HG03095 (cell line): ENCODE data around the gene TBC1D22A.

Experiments
- ATAC-seq: cut with Tn5 transposase; IDR thresholded peaks from one replicate; pipeline ENCODE4 v1.9.1; 2021; ENCODE audit warnings: moderate library complexity; ENCODE audit not compliant: unreplicated experiment

TBC1D22A gene

DNA sequence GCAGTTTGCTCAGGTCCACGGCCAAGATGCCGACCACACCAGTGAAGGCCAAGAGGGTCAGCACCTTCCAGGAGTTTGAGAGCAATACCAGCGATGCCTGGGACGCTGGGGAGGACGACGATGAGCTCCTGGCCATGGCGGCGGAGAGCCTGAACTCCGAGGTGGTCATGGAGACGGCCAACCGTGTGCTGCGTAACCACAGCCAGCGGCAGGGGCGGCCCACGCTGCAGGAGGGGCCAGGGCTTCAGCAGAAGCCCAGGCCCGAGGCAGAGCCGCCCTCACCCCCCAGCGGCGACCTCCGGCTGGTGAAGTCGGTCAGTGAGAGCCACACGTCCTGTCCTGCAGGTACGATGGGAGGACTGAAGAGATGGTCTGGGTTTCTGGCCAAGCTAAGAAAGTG lies 31.0 kb downstream of the TBC1D22A start:
- ATAC-seq, result no peak

DNA sequence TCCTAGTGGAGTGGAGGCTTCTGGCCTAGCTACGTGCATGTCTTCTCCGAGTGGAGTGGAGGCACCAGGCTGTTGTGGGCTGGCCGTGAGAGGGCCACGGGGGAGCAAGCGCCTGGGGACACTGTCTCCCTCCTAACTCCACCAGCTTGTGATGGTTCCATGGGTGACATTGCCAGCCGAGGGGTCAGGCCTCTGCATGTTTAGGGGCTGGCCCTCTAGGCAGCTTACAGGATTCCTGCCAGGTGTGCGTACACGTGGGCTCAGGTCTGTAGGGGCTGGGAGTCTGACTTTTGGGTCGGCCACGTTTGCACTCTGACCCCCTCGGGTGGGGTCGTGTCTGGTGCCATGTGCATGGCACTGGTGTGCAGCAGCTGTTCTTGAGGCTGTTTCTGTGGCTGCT lies 31.6 kb downstream of the TBC1D22A start:
- ATAC-seq, result no peak

DNA sequence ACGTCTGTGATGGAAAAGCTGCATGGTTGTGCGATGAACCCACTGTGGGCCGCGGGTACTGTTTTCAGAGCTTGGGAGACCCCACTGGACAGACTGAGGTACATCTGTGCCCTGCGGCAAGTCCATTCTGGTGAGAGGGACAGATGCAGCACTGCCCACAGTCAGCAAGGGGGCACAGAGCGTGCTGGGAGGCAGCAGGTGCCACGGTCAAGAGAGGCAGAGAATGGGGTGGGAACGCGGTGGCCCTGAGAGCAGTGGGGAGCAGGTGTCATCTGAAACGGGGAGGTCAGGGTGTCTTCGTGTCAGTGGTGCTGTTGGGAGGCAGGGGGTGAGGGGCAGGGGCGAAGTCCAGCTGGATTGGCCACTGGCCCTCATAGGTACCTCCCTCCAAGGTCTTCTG lies 32.0 kb downstream of the TBC1D22A start:
- no peak for ATAC-seq

DNA sequence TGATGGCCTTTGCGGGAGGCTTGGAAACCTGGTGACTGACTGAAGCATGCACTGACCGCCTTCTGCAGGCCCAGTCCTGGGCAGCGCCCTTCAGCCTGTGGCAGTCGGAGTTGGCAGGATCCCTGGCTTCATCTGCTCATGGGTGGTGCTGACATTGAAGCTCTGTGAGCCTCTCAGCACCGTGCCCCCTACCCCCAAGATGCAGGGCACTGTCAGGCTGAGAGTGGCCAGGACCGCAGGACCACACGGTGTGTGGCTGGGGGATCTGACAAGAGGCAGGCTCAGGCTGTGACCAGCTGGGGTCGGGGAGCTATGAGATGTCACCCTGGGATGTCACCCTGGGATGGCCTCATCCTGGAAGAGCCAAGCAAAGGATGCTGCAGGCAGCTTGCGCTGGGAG lies 32.7 kb downstream of the TBC1D22A start:
- ATAC-seq, result no peak

DNA sequence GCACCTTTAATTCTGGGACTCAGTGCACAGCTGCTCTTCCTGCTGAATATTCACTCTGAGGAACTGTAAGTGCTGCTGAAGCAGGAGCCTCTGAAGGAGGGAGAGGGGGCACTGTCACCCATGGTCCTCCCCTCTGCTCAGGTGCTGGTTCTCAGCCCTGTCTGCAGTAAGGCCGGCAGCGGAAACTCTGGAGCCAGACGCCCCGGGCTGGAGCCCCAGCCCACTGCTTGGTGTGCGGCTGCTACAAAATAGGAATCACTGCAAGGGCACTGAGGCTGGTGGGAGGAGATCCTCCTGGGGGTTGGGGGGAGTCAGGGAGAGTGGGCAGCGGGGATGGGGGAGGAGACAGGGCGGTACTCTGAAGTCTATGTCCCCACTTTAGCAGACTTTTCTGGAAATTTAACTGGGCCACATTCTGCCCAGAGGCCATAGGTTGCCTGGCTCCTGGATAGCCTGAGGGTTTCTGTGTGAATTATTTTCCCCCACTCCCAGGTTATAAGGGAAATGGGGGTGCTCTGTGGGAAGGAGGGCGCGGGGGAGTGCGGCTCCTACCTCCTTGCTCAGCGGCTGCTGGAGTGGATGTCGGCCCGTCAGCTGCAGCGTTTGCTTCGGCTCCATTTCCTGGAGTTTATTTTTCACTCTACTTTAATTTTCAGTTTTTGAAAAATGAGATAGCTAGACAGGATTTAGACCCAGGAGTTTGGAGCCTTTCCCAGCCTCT lies 33.6 kb downstream of the TBC1D22A start:
- no peak for ATAC-seq

DNA sequence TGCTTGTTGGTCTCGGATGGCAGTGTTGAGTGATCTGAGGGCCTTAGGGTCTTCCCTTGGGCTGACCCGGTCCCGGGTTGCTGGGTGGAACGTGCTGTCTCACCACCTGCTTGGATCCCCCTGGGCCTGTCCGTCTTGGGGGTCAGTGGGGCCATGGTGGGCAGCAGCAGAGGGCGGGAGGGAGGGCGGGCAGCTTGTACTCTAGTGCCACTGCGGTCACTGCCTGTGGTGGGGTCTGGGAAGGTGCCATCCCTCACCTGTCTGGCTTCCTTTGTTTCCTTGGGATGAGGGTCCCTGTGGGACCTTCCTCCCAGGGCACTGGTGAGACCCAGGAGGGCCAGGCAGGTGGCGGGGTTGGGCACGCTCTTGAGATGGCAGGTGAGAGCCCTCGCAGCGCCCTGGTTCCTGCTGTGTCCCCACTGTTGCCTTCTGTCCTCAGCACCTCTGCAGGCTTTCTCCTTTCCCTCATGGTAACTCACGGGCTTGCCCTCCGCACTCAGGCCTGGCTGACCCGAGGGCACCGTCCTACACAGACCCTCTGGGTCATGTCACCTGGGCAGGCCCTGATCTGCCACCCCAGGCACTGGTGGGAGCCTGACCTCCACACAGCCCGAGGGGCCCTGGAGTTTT lies 34.2 kb downstream of the TBC1D22A start:
- no peak for ATAC-seq

DNA sequence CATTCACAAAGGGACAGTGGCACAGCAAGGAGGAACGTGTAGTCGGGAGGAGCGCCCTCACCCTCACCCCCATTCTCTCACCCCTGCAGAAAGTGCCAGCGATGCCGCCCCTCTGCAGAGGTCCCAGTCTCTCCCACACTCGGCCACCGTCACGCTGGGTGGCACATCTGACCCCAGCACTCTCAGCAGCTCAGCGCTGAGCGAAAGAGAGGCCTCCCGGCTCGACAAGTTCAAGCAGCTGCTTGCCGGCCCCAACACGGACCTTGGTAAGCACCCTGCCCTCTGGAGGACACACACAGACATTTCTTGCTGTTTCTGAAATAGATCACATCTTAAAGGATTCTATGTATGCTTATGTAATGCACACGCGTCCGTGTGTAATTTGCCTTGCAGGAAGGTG lies 34.9 kb downstream of the TBC1D22A start:
- ATAC-seq, result no peak

DNA sequence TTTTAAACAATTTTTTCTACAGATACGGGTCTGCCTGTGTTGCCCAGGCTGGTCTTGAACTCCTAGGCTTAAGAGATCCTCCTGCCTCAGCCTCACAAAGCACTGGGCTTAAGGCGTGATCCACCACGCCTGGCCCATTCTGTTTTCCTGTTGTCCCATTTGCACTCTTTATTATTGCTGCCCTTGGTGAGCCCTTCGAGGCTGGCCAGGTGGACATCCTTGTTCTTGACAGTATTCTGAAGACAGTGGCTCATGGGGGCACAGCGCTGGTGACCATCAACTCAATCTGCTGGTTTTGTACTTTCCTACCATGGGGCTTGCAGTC lies 35.6 kb downstream of the TBC1D22A start:
- ATAC-seq, result no peak

DNA sequence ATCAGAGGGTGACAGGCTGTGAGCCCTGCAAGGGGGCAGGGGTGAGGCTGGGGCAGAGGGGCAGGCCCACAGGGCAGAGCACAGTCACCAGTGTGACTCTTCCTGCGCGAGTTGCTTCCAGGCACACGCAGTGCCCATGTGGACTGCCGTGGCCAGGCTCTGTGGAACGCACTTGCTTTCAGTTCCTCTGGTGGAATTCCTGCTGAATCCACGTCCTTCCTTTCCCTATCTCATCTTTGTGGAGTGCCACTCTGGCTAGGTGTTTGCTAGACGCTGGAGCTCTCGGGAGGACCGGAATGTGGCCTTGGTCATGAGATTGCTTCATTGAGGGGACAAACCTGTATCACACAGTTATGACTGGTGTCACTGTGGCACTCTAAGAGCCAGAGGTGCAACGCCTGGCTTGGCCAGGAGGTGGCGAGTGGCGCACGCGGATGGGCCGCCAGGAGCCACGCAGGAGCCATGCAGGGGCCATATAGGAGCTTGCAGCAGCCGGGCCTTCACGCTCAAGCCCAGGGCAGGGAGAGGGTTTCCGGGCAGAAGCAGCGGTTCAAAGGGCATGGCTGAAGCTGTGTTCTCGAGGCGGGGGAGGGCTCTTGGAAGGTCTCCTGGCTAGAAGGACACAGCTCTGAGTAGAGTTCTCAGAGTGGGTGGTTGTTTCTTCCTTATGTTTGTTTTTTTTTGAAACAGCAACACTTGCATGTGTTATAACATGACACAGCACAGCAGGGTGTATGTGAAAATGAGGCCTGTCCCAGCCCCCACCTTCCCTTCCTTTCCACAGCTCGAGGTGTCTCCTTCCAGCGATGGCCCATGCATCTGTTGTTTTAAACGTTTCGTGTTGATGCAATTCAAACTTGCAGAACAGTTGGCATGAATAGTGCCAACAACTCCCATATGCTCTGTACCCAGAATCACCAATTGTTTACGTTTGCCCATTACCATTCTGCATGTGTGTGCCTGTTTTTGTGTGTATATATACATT lies 36.2 kb downstream of the TBC1D22A start:
- ATAC-seq, result no peak

DNA sequence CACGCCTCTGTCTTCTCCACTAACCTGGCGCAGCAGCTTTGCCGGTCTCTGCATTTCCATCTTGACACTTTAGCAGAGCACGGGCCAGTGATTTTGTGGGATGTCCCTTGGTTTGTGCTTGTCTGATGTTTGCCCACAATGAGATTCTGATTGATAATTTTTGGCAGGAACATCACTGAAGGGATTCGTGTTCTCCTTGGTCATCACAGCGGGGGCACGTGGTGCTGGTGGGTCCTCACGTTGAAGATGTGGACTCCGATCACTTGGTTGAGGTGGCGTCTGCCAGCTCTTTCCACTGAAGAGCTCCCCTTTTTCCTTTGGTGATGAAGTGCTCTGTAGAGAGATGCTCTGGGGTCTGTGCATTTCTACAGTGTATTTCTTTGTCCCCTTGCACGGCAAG lies 37.2 kb downstream of the TBC1D22A start:
- no peak for ATAC-seq

DNA sequence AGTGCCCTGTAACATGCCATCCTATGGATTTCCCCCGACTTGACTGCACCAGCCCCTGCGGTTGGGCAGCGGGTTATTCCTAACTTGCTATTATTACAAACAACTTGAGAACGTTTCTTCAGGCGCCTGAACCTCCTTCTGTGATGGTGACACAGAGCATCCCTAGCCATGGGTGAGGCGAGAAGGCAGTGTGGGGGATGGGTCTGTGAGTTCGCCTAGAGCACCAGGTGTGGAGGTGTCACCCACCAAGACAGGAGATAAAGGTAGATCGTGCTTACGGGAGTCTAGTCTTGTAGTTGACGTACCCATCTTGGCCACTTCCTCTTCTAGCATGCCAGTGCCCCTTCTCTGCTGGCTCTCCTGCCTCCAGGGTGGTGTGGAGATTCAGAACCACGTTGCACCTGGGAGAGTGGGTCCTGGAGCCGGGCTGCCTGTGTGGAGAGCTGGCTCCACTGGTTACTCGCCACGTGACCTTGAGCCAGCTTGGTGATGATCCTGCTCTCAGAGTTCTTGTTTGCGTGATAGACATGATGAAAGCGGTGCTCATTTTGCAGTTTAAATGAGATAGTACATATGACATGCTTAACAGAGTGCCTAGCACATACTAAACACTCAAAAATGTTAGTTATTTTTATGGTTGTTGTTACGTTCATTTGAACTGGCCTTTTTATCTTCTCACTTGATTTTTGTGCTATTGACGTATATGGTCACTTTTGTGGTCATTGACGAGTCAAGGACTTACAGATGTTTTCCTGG lies 37.8 kb downstream of the TBC1D22A start:
- ATAC-seq, result no peak

DNA sequence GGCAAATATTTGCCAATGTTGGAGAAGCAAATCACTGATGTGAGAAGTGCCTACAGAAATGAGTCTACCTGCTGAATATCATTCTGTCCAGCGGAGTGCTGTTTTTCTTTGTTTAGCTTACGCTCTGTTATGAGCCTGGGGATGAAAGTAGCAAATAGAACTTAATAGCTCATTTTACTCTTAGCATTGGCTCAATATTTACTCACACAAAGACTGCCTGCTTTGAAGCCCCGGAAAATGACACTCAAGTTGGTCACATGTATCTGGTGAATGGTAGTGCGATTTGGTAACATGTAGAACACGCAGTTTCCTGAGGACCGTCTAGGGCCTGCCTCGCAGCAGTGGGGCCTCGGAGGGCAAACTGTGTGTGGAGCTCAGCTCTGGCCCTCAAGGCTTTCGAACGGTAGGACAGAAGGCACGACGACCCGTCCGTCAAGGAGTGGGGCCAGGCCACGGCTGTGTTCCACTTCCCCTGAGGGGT lies 38.9 kb downstream of the TBC1D22A start:
- ATAC-seq, result no peak

DNA sequence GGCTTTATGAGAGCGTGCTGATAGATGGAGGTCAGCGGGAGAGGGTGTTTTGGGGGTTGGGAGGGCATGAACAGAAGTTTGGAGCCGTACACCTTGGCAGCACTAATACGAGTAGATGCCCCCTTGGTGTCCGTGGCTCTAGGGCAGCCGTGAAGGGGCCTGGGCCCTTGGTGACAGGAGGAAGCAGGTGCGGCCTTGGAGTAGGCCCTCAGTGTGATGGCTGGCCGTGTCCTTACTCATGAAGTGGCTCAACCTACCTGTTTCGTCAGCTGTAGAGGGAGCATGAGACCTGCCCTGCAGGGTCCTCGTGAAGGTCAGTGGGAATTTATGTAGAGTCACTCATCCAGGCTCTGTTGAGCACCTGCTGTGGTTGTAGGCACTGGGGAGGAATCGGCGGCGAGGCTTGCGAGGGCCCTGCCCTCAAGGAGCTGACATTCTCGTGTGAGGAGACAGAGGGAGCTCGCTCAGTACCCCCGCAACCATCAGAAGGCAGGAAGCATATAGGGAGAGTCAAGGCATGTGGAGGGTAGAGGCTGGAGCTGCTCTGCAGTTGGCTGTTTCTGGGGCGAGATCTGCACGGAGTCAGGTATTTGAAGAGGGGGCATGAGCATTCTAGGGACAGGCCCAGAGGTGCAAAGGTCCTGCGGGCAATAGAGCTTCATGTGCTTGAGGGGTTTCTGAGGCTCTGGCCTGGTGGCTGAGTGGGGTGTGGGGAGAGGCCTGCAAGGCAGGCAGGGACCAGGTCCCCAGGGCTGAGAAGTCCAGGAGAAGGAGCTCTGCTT lies 39.6 kb downstream of the TBC1D22A start:
- no peak for ATAC-seq

DNA sequence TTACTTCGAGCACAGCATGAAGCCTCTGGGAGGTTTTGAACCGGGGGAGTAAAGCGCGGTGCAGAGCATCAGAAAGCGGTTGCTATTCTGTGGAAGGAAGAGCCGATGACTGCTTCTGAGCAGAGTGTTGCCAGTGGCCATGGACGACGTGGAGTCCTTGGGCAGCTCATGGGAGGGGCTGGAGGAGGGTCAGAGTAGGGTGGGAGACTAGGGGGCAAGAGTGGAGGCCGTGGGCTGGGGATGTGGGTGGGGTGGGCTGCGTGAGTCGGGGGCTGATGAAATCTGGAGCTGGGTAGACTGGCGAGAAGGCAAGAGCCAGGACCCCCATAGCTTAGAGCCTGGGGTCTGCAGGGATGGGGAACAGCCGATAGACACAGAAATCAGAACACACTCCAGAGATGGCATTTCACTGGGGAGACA lies 40.2 kb downstream of the TBC1D22A start:
- ATAC-seq, result no peak

DNA sequence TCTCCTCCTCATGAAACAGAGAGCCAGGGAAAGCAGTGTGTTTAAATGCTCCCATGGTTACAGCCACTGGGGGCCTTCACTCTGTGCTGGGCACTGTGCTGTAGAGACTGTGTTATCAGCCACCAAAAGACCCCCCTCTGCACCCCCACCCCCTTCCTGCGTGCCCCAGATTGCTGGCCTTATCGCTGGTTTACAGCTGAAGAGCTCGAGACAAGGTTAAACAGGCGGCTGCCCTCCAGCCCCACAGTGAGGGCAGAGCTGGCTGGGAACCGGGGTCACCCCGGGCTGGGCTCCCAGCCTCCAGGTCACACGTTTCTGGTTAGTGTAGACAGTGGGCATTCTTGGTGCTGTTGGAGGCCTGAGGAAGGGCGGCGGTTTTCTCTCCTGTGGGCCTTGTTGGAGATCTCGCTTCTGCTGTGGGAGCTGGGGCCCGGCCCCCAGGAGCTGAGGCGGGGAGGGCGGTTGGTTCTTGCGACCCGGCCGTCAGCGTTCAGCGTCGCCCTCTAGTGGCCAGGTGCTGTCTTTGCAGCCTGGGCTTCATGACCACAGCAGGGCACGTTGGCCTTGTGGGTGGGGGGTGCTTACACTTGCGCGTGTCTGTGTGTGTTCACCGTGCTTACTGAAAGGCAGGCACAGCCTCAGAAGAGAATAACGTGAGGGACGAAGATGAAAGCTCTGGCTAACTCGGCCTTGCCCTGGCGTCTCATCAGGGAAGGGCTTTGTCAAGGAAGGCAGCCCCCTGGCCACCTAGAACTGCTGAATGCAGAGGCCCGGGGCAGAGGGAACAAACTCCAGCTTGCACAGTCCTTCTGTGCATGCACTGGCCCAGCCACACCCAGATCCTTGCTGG lies 40.8 kb downstream of the TBC1D22A start:
- ATAC-seq, result no peak

DNA sequence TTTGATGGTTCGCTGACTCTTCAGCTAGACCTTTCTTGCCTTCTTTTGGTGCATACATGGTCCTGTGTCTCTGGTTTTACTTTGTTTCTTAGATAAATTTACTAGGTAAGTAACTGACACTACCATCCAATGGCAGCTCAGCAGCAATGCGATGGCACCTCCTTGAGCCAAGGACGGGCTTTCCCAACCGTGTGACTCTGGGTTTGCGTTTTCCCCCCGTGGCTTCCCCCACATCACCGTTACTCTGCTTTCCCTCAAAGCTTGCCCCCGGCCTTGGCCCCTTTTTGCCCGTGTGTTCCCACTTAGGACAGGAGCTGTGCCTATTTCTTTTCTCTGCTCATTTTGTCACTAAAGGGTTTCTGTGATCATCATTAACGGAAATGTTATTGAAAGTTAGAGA lies 41.5 kb downstream of the TBC1D22A start:
- ATAC-seq, result no peak

DNA sequence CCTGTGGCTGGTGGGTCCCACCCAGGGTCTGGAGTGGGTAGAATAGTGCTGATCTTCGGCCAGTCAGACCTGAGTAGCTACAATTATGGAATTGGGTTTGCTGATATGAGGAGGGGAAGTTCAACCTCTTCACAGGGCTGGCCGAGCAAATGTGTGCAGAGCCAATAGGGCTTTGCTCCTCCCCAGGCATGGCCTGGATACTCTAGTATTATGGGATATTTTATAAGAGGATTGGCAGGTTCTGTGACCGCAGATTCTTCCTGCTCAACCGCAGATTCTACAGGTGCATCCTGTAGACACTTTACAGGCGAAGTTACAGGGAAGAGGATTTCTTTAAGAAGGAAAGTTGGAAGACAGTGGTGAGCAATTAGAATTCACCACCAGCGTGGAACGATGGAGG lies 44.3 kb downstream of the TBC1D22A start:
- no peak for ATAC-seq

DNA sequence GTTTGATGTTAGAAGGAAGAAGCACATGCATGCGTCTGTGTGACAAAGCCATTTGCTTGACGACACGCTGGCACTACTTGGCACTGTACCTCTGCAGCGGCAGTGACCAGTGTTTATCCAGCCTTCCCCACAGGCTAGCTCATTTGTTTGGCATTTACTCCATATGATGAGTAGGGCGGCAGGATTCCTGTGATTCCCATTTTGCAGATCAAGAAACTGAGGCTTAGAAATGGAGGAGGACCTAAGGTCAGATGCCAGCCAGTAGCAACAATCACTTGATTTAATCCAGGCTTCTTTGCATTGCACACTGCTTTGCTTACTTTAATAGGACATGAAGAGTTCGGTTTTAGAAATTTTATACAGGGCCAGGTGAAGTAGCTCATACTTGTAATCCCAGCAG lies 45.0 kb downstream of the TBC1D22A start:
- ATAC-seq, result no peak

DNA sequence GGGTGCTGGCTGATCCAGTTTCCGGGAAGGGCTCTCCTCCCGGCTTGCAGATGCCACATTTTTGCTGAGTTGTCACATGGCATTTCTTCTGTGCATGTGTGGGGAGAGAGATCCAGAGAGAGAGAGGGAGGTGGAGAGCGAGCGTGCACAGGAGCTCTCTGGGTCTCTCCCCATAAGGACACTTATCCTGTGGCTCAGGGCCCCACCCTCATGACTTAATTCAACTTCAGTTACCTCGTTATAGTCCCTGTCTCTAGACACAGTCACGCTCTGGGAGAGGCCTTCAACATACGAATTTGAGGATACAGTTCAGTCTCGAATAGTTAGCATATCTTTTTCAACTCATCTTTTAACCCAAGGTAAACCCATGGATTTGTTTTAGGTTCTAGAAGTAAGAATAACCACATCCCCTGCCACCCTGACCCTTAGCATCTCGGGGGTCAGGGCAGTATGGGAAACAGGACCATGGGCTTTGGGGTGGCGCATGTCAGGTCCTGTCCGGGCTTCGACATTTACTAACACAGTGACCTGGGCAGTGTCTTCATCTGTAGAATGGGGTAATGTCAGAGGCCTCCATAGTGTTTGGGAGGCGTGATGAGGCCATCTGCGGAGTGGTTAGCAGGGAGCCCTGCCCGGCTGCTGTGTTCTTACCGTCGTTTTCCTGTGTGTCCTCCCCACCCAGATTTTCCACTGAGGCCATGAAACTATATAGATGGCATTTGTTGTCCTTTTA lies 46.9 kb downstream of the TBC1D22A start:
- ATAC-seq, result no peak
